ENCODE data around the gene IL1B.
"Not testable (repeated sequence)": the region's sequence is repeated elsewhere in the genome, so short reads cannot be mapped to it uniquely, and the experiment has no call there.

IL1B gene

GRCh38 chr2:112849956-112850355 is 13.4 kb upstream of the IL1B start:
- FAIRE-seq, result no peak

GRCh38 chr2:112848833-112849232 is 12.3 kb upstream of the IL1B start:
- FAIRE-seq, result no peak

- no peak for FAIRE-seq
Measured at GRCh38 chr2:112846031-112846430, 9.5 kb upstream of the IL1B start.

GRCh38 chr2:112843836-112844235 is 7.3 kb upstream of the IL1B start:
- FAIRE-seq, result no peak

GRCh38 chr2:112843288-112843687 is 6.7 kb upstream of the IL1B start:
- FAIRE-seq, result no peak

- no peak for FAIRE-seq
Measured at GRCh38 chr2:112841295-112842044, 4.9 kb upstream of the IL1B start.

GRCh38 chr2:112840068-112840445 is 3.5 kb upstream of the IL1B start:
- FAIRE-seq, result no peak

GRCh38 chr2:112839407-112840067 is 3.0 kb upstream of the IL1B start:
- no peak for FAIRE-seq

- no peak for FAIRE-seq
Measured at GRCh38 chr2:112836163-112836560, 417 bp downstream of the IL1B start.

GRCh38 chr2:112835536-112836162 is 930 bp downstream of the IL1B start:
- FAIRE-seq, result no peak

GRCh38 chr2:112835061-112835501 is 1.5 kb downstream of the IL1B start:
- FAIRE-seq, result no peak

- no peak for FAIRE-seq
Measured at GRCh38 chr2:112834396-112835037, 2.1 kb downstream of the IL1B start.

- no peak for FAIRE-seq
Measured at GRCh38 chr2:112833976-112834375, 2.6 kb downstream of the IL1B start.

- FAIRE-seq, result not testable (repeated sequence)
Measured at GRCh38 chr2:112833639-112833931, 3.0 kb downstream of the IL1B start.

GRCh38 chr2:112832841-112833638 is 3.5 kb downstream of the IL1B start:
- no peak for FAIRE-seq

- FAIRE-seq, result no peak
Measured at GRCh38 chr2:112831946-112832840, 4.4 kb downstream of the IL1B start.

- FAIRE-seq, result no peak
Measured at GRCh38 chr2:112831513-112831845, 5.1 kb downstream of the IL1B start.

GRCh38 chr2:112830682-112831512 is 5.7 kb downstream of the IL1B start:
- no peak for FAIRE-seq

GRCh38 chr2:112829961-112830681 is 6.5 kb downstream of the IL1B start:
- FAIRE-seq, result no peak

Measured in TTC549 (cell line).